ENCODE results near the gene EPS8L2.

- TF ChIP-seq SMC3 (IDR thresholded peaks at IDR 0.05; ENCODE audit: low read depth, low read length) = no peak
- no peak for TF ChIP-seq CTCF (conservative IDR thresholded peaks at IDR 0.05; ENCODE audit: low read depth, low read length)
- no peak for TF ChIP-seq POLR2A (IDR thresholded peaks at IDR 0.05; ENCODE audit: low read depth, low read length)
- no peak for TF ChIP-seq MAZ (IDR thresholded peaks at IDR 0.05; ENCODE audit: borderline replicate concordance, low read depth, low read length)
- TF ChIP-seq RCOR1 (IDR thresholded peaks at IDR 0.05; ENCODE audit: insufficient replicate concordance, low read length) = no peak
- no peak for TF ChIP-seq FOS (IDR thresholded peaks at IDR 0.05; ENCODE audit: low read depth, low read length)
- no peak for TF ChIP-seq CHD1 (IDR thresholded peaks at IDR 0.05; ENCODE audit: low read depth, low read length)
- no peak for TF ChIP-seq CEBPB (IDR thresholded peaks at IDR 0.05; ENCODE audit: low read depth, low read length)
Observed at GRCh38 chr11:695288-695537, 10.8 kb upstream of the EPS8L2 start.
